ENCODE data around the gene BCKDK. TPM values are rescaled to one million over a fixed set of nuclear protein-coding genes. Genes with fewer than 3 reads are reported as not detected.

The BCKDK gene
- total and polyA plus RNA-seq, 2 donors (not counting 3 experiments of a cell fraction or from before 2014, with no cell fraction given): 57.8 to 78.3 TPM

DNA sequence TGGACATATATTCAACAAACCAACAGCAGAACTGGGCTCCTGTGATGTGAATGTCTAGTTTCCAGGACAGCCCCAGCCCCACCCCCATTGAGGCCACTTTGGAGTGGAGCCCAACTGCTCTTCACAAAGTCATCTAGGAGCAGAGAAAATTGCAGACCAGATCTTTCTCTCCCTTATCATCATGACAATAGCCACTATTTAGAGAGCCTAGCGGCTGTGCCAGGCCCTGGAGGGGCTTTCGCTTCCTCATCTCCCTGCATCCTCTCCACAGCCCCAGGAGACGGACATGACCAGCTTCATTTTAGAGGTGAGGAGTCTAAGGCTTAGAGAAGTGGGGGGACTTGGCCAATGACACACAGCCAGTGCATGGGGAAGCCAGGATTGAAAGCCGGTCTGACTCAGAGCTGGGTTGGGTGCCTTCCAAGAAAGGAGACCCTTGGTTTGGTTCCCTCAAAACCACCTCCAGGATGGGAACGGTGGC is 25.9 kb downstream of the BCKDK start:
- H3K9ac ChIP-seq (replicated peaks; ENCODE audit: extremely low read depth, insufficient read depth, low read length): no peak overlapping the region

More for the DNA sequence above, 25.9 kb downstream of the BCKDK start:
- H2AFZ ChIP-seq (ENCODE audit: low read depth, low read length): no peak overlapping the region
- no peaks in the 10 kb centered on the region for H3K9me3 ChIP-seq (replicated peaks; ENCODE audit: control insufficient read depth, insufficient read depth, low read length)
- dilution Hi-C loops (cut with MboI; ENCODE audit: extremely low pct_ligation_motif_present, low sequenced_read_pairs) (no loop called here), intact Hi-C loops (cut with micrococcal nuclease) (no loop called here)
- peaks cover 0 to 8% of the 10 kb centered on the region in 2 experiments for H3K36me3 ChIP-seq (ENCODE audit: control insufficient read depth in 2 of 2, extremely low read depth in 1 of 2, insufficient read depth in 2 of 2, low read length in 2 of 2)
- FAIRE-seq: no peak
- no peak overlapping the region for H3K4me3 ChIP-seq (replicated peaks in 1 of 3; ENCODE audit: insufficient read depth in 1 of 3, low read depth in 1 of 3, low read length in 3 of 3)
- H3K79me2 ChIP-seq (ENCODE audit: control insufficient read depth, insufficient read depth, low read length): no peaks in the 10 kb centered on the region
- ChIA-PET CTCF (interaction anchor here (1.9 kb wide), 1 partner anchor 16 kb away, joined by 7 read pairs; the partner anchor contains the start of gene KAT8), POLR2A (no interaction called here)
- no peak overlapping the region for H3K27ac ChIP-seq (ENCODE audit: insufficient read depth, low read depth, low read length)
- no peaks in the 10 kb centered on the region for H4K20me1 ChIP-seq (replicated peaks; ENCODE audit: control insufficient read depth, extremely low read depth, insufficient read depth, low read length)
- BruUV-seq (replicated peaks): no TSS peak
- H3K9me1 ChIP-seq (replicated peaks; ENCODE audit: control insufficient read depth, extremely low read depth, insufficient read depth, low read length): no peaks in the 10 kb centered on the region
- H3K27me3 ChIP-seq (ENCODE audit: control insufficient read depth in 2 of 2, insufficient read depth in 2 of 2, low read length in 2 of 2): no peaks in the 10 kb centered on the region
- no peak for DNase-seq (ENCODE audit: low read depth, low spot score)
- H3K4me2 ChIP-seq (ENCODE audit: insufficient read depth, low read length): no peak overlapping the region
- peaks cover 4% of the 10 kb centered on the region for H3K4me1 ChIP-seq (ENCODE audit: control insufficient read depth, extremely low read depth, insufficient read depth, low read length)
- TF ChIP-seq CTCF (IDR thresholded peaks at IDR 0.05; ENCODE audit: extremely low read depth in 1 of 2, insufficient read depth in 1 of 2, low read depth in 1 of 2, low read length in 2 of 2): no peak
- TF ChIP-seq MAX (IDR thresholded peaks at IDR 0.05; ENCODE audit: insufficient read depth, insufficient read length): no peak
- TF ChIP-seq MYC (IDR thresholded peaks at IDR 0.05; ENCODE audit: low read depth, low read length): no peak
- no peak for TF ChIP-seq GATA2 (IDR thresholded peaks at IDR 0.05; ENCODE audit: insufficient read depth, insufficient read length, low read depth, low read length)
- no peak for TF ChIP-seq EZH2 (IDR thresholded peaks at IDR 0.05; ENCODE audit: borderline replicate concordance, low read depth, low read length, severe bottlenecking)
- TF ChIP-seq FOS (IDR thresholded peaks at IDR 0.05; ENCODE audit: borderline replicate concordance, insufficient read depth, low read length): no peak
- TF ChIP-seq POLR2AphosphoS5 (IDR thresholded peaks at IDR 0.05; ENCODE audit: insufficient read depth, low read depth, low read length): no peak
- TF ChIP-seq JUN (IDR thresholded peaks at IDR 0.05; ENCODE audit: borderline replicate concordance, insufficient read depth, insufficient read length, low read depth): no peak
- no peak for TF ChIP-seq POLR2A (IDR thresholded peaks at IDR 0.05; ENCODE audit: low read depth, low read length)

Measured in endothelial cell of umbilical vein (primary cell).